Measurements from ENCODE around the gene PREP. TPM values are rescaled to one million over a fixed set of nuclear protein-coding genes. Genes with fewer than 3 reads are reported as not detected.

Gene PREP
- total and polyA plus RNA-seq, 2 of the 8 experiments (the other 6 are each of a cell fraction or from before 2014, with no cell fraction given): 26.8 to 70.0 TPM

GRCh38 chr6:105324386-105324950 lies 78.4 kb downstream of the PREP start (continued):
- no peak for TF ChIP-seq CHD7 (IDR thresholded peaks at IDR 0.05; ENCODE audit: insufficient replicate concordance, low read length)
- no peak for TF ChIP-seq RBBP5 (IDR thresholded peaks at IDR 0.05; ENCODE audit: borderline replicate concordance, low read depth, low read length)
- TF ChIP-seq ASH2L (IDR thresholded peaks at IDR 0.05; ENCODE audit: low read length): no peak
- TF ChIP-seq TCF12 (IDR thresholded peaks at IDR 0.05; ENCODE audit: low read depth, low read length): no peak
- no peak for TF ChIP-seq HDAC2 (IDR thresholded peaks at IDR 0.05; ENCODE audit: borderline replicate concordance in 1 of 2, low read depth in 2 of 2, low read length in 2 of 2)
- TF ChIP-seq CTBP2 (IDR thresholded peaks at IDR 0.05; ENCODE audit: borderline replicate concordance, insufficient read depth, insufficient read length, low read length): no peak
- TF ChIP-seq POLR2AphosphoS5 (IDR thresholded peaks at IDR 0.05; ENCODE audit: low read depth, low read length): no peak
- no peak for TF ChIP-seq FOSL1 (IDR thresholded peaks at IDR 0.05; ENCODE audit: insufficient read depth, low read depth, low read length)
- TF ChIP-seq ATF3 (IDR thresholded peaks at IDR 0.05; ENCODE audit: insufficient read depth, low read depth, low read length): no peak
- no peak for TF ChIP-seq SRF (IDR thresholded peaks at IDR 0.05; ENCODE audit: low read depth, low read length)

All from H1 (cell line).